Common myeloid progenitor, CD34-positive (primary cell): ENCODE results near the gene PLCD1.

Experiments used
- CTCF ChIA-PET: fragments of 350-600 bp; sonication (Branson Sonifier 250); formaldehyde crosslinking; loops from one replicate; lab custom pipeline; 2021; ENCODE audit warnings: antibody characterized with exemption; lab: Charles Lee
- POLR2A ChIA-PET: fragments of 350-600 bp; sonication (Branson Sonifier 250); formaldehyde crosslinking; loops from one replicate; lab custom pipeline; 2021; ENCODE audit warnings: antibody characterized with exemption; lab: Charles Lee
- DNase-seq, 3 donors: peaks; one replicate each; pipeline versions ENCODE4 v3.0.0 to v3.0.0-alpha.2; 2013
- H3K27ac ChIP-seq, 2 experiments: 1 replicate in 1 of 2; 2 replicates in 1 of 2; pipeline ENCODE4 v1.7.0; 2013; ENCODE audit warnings: inconsistent platforms in 2 of 2, low read length in 2 of 2, mild to moderate bottlenecking in 2 of 2, low read depth in 1 of 2, moderate library complexity in 1 of 2; ENCODE audit not compliant: severe bottlenecking in 2 of 2, insufficient read depth in 1 of 2, poor library complexity in 1 of 2
- H3K27me3 ChIP-seq, 5 experiments: replicated peaks in 2 of 5; 1 replicate in 3 of 5; 2 replicates in 2 of 5; pipeline versions ENCODE4 v1.6.1 to v1.7.0; 2013; ENCODE audit warnings: low read length in 4 of 5, mild to moderate bottlenecking in 2 of 5, moderate library complexity in 2 of 5, inconsistent platforms in 1 of 5; ENCODE audit not compliant: insufficient read depth in 5 of 5, control insufficient read depth in 4 of 5
- H3K36me3 ChIP-seq, 4 experiments: 1 replicate in 2 of 4; 2 replicates in 2 of 4; pipeline versions ENCODE4 v1.6.1 to v1.7.0; 2013; ENCODE audit warnings: low read length in 3 of 4, control low read depth in 1 of 4, mild to moderate bottlenecking in 1 of 4; ENCODE audit not compliant: control insufficient read depth in 4 of 4, insufficient read depth in 4 of 4
- H3K4me1 ChIP-seq, 4 experiments: 1 replicate in 3 of 4; 2 replicates in 1 of 4; pipeline versions ENCODE4 v1.6.1 to v1.7.1; 2013; ENCODE audit warnings: low read length in 3 of 4, mild to moderate bottlenecking in 3 of 4, control low read depth in 1 of 4, inconsistent platforms in 1 of 4, moderate library complexity in 1 of 4; ENCODE audit not compliant: control insufficient read depth in 4 of 4, insufficient read depth in 4 of 4; ENCODE audit errors: control extremely low read depth in 1 of 4
- H3K4me3 ChIP-seq, 7 experiments: 1 replicate in 4 of 7; 2 replicates in 3 of 7; pipeline versions ENCODE4 v1.5.1 to v1.7.0; 2013; ENCODE audit warnings: mild to moderate bottlenecking in 7 of 7, low read length in 6 of 7, moderate library complexity in 6 of 7, inconsistent platforms in 2 of 7, low read depth in 2 of 7, control low read depth in 1 of 7; ENCODE audit not compliant: insufficient read depth in 4 of 7, control insufficient read depth in 1 of 7; ENCODE audit errors: extremely low read depth in 1 of 7
- H3K9me3 ChIP-seq, 5 experiments: 1 replicate in 4 of 5; 2 replicates in 1 of 5; pipeline versions ENCODE4 v1.6.1 to v1.7.1; 2013; ENCODE audit warnings: low read length in 4 of 5, mild to moderate bottlenecking in 2 of 5, inconsistent platforms in 1 of 5, low read depth in 1 of 5, moderate library complexity in 1 of 5; ENCODE audit not compliant: control insufficient read depth in 4 of 5, insufficient read depth in 2 of 5; ENCODE audit errors: control extremely low read depth in 1 of 5
- WGBS: methylation state at CpG from one replicate; pipeline ENCODE4 v1.1.5; 2013; ENCODE audit not compliant: insufficient coverage; 5-methylcytosine and 5-hydroxymethylcytosine counted together

The PLCD1 gene

GRCh38 chr3:37996785-37997301 lies 32.6 kb downstream of the PLCD1 start:
- CTCF ChIA-PET = interaction anchor here (0.6 to 2.5 kb wide), 13 partner anchors 9 to 483 kb away, joined by 3 to 10 read pairs (median 4); partner anchors contain the start of gene DLEC1
- Histone ChIP-seq H3K9me3 (no peaks in the 10 kb centered on the region), H3K27ac (no peak overlapping the region), H3K36me3 (peaks cover 3 to 41% (median 29%) of the 10 kb centered on the region in 4 experiments), H3K4me3 (no peak overlapping the region), H3K27me3 (no peaks in the 10 kb centered on the region), H3K4me1 (peaks cover 0 to 46% (median 28%) of the 10 kb centered on the region in 4 experiments)
- POLR2A ChIA-PET = interaction anchor here (1.1 kb wide), 1 partner anchor 140 kb away, joined by 3 read pairs; the partner anchor contains the start of gene ACAA1
- 55% methylated on average over 7 of the region's 7 CpGs for WGBS
- DNase-seq = peak; percentile 85 to 92 (median 89)

GRCh38 chr3:37995652-37996641 lies 33.5 kb downstream of the PLCD1 start:
- DNase-seq = peak in 1 of 3 donors; percentile 7
- POLR2A ChIA-PET = interaction anchor here (1.1 kb wide), 1 partner anchor 141 kb away, joined by 3 read pairs; the partner anchor contains the start of gene ACAA1
- H3K9me3 ChIP-seq = no peaks in the 10 kb centered on the region
- 88% methylated on average over 7 of the region's 10 CpGs for WGBS
- H3K27me3 ChIP-seq = no peaks in the 10 kb centered on the region
- CTCF ChIA-PET = interaction anchor here (0.6 to 2.5 kb wide), 12 partner anchors 8 to 484 kb away, joined by 3 to 10 read pairs (median 4); partner anchors contain the start of gene DLEC1
- peaks cover 3 to 33% (median 21%) of the 10 kb centered on the region in 4 experiments for H3K36me3 ChIP-seq
- H3K4me1 ChIP-seq = peaks cover 0 to 46% (median 28%) of the 10 kb centered on the region in 4 experiments
- no peak overlapping the region for H3K4me3 ChIP-seq
- H3K27ac ChIP-seq = no peak overlapping the region

- no peaks in the 10 kb centered on the region for H3K9me3 ChIP-seq
- WGBS = no CpG with 5 or more reads among the region's 2 CpGs
- POLR2A ChIA-PET = no interaction called here
- CTCF ChIA-PET = interaction anchor here (1.6 to 2.8 kb wide), 2 partner anchors 10 to 20 kb away, joined by 4 to 9 read pairs; no protein-coding TSS in a partner anchor
- peaks cover 3 to 24% (median 15%) of the 10 kb centered on the region in 4 experiments for H3K36me3 ChIP-seq
- peak in 1 of 3 donors; percentile 9 for DNase-seq
- H3K4me1 ChIP-seq = peaks cover 0 to 46% (median 28%) of the 10 kb centered on the region in 4 experiments
- no peaks in the 10 kb centered on the region for H3K27me3 ChIP-seq
- peak overlapping the region in 1 of 2 experiments; percentile 80 for H3K27ac ChIP-seq
- peak overlapping the region in 6 of 7 experiments; percentile 66 to 94 (median 82) for H3K4me3 ChIP-seq
These were observed 34.8 kb downstream of the PLCD1 start for GRCh38 chr3:37994639-37994972.

- DNase-seq = peak; percentile 48 to 72 (median 62)
- ChIA-PET POLR2A (no interaction called here), CTCF (interaction anchor here (1.6 to 2.8 kb wide), 2 partner anchors 10 to 19 kb away, joined by 4 to 9 read pairs; no protein-coding TSS in a partner anchor)
- peak overlapping the region; percentile 63 to 94 (median 76) for H3K4me3 ChIP-seq
- peak overlapping the region; percentile 52 to 80 for H3K27ac ChIP-seq
- peaks cover 0 to 42% (median 27%) of the 10 kb centered on the region in 4 experiments for H3K4me1 ChIP-seq
- WGBS = 0% methylated on average over 29 of the region's 49 CpGs
- no peaks in the 10 kb centered on the region for H3K27me3 ChIP-seq
- peaks cover 3 to 19% (median 14%) of the 10 kb centered on the region in 4 experiments for H3K36me3 ChIP-seq
- no peaks in the 10 kb centered on the region for H3K9me3 ChIP-seq
These were observed 35.4 kb downstream of the PLCD1 start for GRCh38 chr3:37993820-37994638.

GRCh38 chr3:37993460-37993819 lies 36.0 kb downstream of the PLCD1 start:
- peak overlapping the region; percentile 52 to 80 for H3K27ac ChIP-seq
- no peak for DNase-seq
- peaks cover 0 to 39% (median 23%) of the 10 kb centered on the region in 4 experiments for H3K4me1 ChIP-seq
- ChIA-PET POLR2A (no interaction called here), CTCF (interaction anchor here (1.6 to 2.8 kb wide), 2 partner anchors 9 to 19 kb away, joined by 4 to 9 read pairs; no protein-coding TSS in a partner anchor)
- 100% methylated on average over 3 of the region's 6 CpGs for WGBS
- H3K27me3 ChIP-seq = no peaks in the 10 kb centered on the region
- peaks cover 3 to 19% (median 14%) of the 10 kb centered on the region in 4 experiments for H3K36me3 ChIP-seq
- H3K4me3 ChIP-seq = peak overlapping the region; percentile 63 to 94 (median 76)
- no peaks in the 10 kb centered on the region for H3K9me3 ChIP-seq

- DNase-seq = no peak
- POLR2A ChIA-PET = no interaction called here
- H3K36me3 ChIP-seq = peaks cover 3 to 19% (median 14%) of the 10 kb centered on the region in 4 experiments
- CTCF ChIA-PET = interaction anchor here (1.1 to 2.8 kb wide), 3 partner anchors 9 to 18 kb away, joined by 3 to 9 read pairs (median 4); no protein-coding TSS in a partner anchor
- H3K27me3 ChIP-seq = no peaks in the 10 kb centered on the region
- no peak overlapping the region for H3K27ac ChIP-seq
- H3K4me3 ChIP-seq = peak overlapping the region in 1 of 7 experiments; percentile 94
- 100% methylated on average over 7 of the region's 8 CpGs for WGBS
- H3K9me3 ChIP-seq = no peaks in the 10 kb centered on the region
- peaks cover 0 to 35% (median 19%) of the 10 kb centered on the region in 4 experiments for H3K4me1 ChIP-seq
These were observed 36.4 kb downstream of the PLCD1 start for GRCh38 chr3:37993067-37993455.
